B cell (primary cell): Measurements from ENCODE around the gene FAM76A. TPM values are rescaled to one million over a fixed set of nuclear protein-coding genes. Genes with fewer than 3 reads are reported as not detected.

Experiments used
- ATAC-seq: fragments of 200-7000 bp; cut with Tn5 transposase; one replicate; pipeline ENCODE4 v1.10.0; 2021; ENCODE audit warnings: low read depth, mild to moderate bottlenecking, moderate number of reproducible peaks, moderate library complexity
- CTCF ChIA-PET: fragments of 350-600 bp; sonication (Branson Sonifier 250); formaldehyde crosslinking; loops from one replicate; lab custom pipeline; 2021; ENCODE audit warnings: antibody characterized with exemption, inconsistent platforms; lab: Charles Lee
- POLR2A ChIA-PET: fragments of 350-600 bp; sonication (Branson Sonifier 250); formaldehyde crosslinking; loops from one replicate; lab custom pipeline; 2021; ENCODE audit warnings: antibody characterized with exemption; lab: Charles Lee
- DNase-seq: peaks from one replicate; pipeline ENCODE4 v3.0.0; 2013
- H2AFZ ChIP-seq: 2 replicates; pipeline ENCODE4 v1.6.1; 2012; ENCODE audit warnings: mild to moderate bottlenecking, low read depth, low read length; ENCODE audit not compliant: insufficient read depth, poor library complexity, severe bottlenecking
- H3K27ac ChIP-seq, 2 donors: 1 replicate in 1 of 2; 2 replicates in 1 of 2; pipeline ENCODE4 v1.5.1; 2012 to 2013; ENCODE audit warnings: low read length in 2 of 2, mild to moderate bottlenecking in 2 of 2, moderate library complexity in 1 of 2
- H3K27me3 ChIP-seq, 4 experiments: fragments of 200-600 bp in 1 of 4; sonication (generic) in 1 of 4; replicated peaks in 1 of 4; 1 replicate in 2 of 4; 2 replicates in 2 of 4; pipeline versions ENCODE4 v1.6.1 to v1.7.0; 2013 to 2016; ENCODE audit warnings: low read length in 3 of 4, mild to moderate bottlenecking in 2 of 4, mixed read lengths in 1 of 4, moderate library complexity in 1 of 4; ENCODE audit not compliant: insufficient read depth in 4 of 4, control insufficient read depth in 3 of 4; ENCODE audit errors: control extremely low read depth in 1 of 4
- H3K36me3 ChIP-seq, 2 experiments: replicated peaks in 1 of 2; 1 replicate in 1 of 2; 2 replicates in 1 of 2; pipeline versions ENCODE4 v1.6.1 to v1.7.1; 2013; ENCODE audit warnings: low read length in 1 of 2; ENCODE audit not compliant: insufficient read depth in 2 of 2, control insufficient read depth in 1 of 2; ENCODE audit errors: control extremely low read depth in 1 of 2, extremely low read depth in 1 of 2
- H3K4me1 ChIP-seq, 2 donors: fragments of 200-600 bp in 1 of 2; sonication (generic) in 1 of 2; 1 replicate in 1 of 2; 2 replicates in 1 of 2; pipeline versions ENCODE4 v1.5.1 to v1.6.1; 2013 to 2017; ENCODE audit warnings: low read length in 2 of 2; ENCODE audit not compliant: control insufficient read depth in 2 of 2, insufficient read depth in 2 of 2
- H3K4me2 ChIP-seq: replicated peaks from 2 replicates; pipeline ENCODE3; 2012; ENCODE audit warnings: mild to moderate bottlenecking, low read depth, low read length; ENCODE audit not compliant: poor library complexity, severe bottlenecking
- H3K4me3 ChIP-seq, 5 experiments: fragments of 200-600 bp in 1 of 5; sonication (generic) in 1 of 5; 1 replicate in 3 of 5; 2 replicates in 2 of 5; pipeline versions ENCODE4 v1.5.1 to v1.7.0; 2011 to 2016; ENCODE audit warnings: low read length in 4 of 5, mild to moderate bottlenecking in 4 of 5, low read depth in 2 of 5, control low read depth in 1 of 5, moderate library complexity in 1 of 5; ENCODE audit not compliant: insufficient read depth in 1 of 5; ENCODE audit errors: control extremely low read depth in 1 of 5, extremely low read depth in 1 of 5
- H3K79me2 ChIP-seq: fragments of 200-600 bp; sonication (generic); one replicate; pipeline ENCODE4 v1.6.0; 2016; ENCODE audit warnings: low read length; ENCODE audit not compliant: control insufficient read depth, insufficient read depth
- H3K9ac ChIP-seq: fragments of 200-600 bp; sonication (generic); 2 replicates; pipeline ENCODE4 v1.6.1; 2017; ENCODE audit warnings: mild to moderate bottlenecking, low read length, moderate library complexity
- H3K9me3 ChIP-seq, 3 donors: one replicate each; pipeline versions ENCODE4 v1.6.1 to v1.7.1; 2013; ENCODE audit warnings: low read length in 2 of 3; ENCODE audit not compliant: control insufficient read depth in 2 of 3, insufficient read depth in 1 of 3; ENCODE audit errors: control extremely low read depth in 1 of 3
- H4K20me1 ChIP-seq: 2 replicates; pipeline ENCODE4 v1.6.0; 2012; ENCODE audit warnings: mild to moderate bottlenecking, low read length; ENCODE audit not compliant: insufficient read depth, control insufficient read depth, poor library complexity, severe bottlenecking
- H3K27ac Mint-ChIP-seq: one replicate; pipeline ENCODE4 v1.8.0; 2021; ENCODE audit warnings: mixed read lengths
- H3K27me3 Mint-ChIP-seq: one replicate; pipeline ENCODE4 v1.8.0; 2021; ENCODE audit warnings: mixed read lengths
- H3K4me1 Mint-ChIP-seq: one replicate; pipeline ENCODE4 v1.8.0; 2021; ENCODE audit warnings: mixed read lengths
- H3K4me3 Mint-ChIP-seq: one replicate; pipeline ENCODE4 v1.8.0; 2021; ENCODE audit warnings: mixed read lengths
- H3K9me3 Mint-ChIP-seq: one replicate; pipeline ENCODE4 v1.8.0; 2022; ENCODE audit warnings: mixed read lengths; ENCODE audit not compliant: insufficient read depth
- CTCF ChIP-seq: fragments of 200-600 bp; IDR thresholded peaks from one replicate; pipeline ENCODE4 v1.8.0; 2022; ENCODE audit warnings: antibody characterized with exemption, mild to moderate bottlenecking
- EZH2 ChIP-seq: IDR thresholded peaks from 2 replicates; pipeline ENCODE4 v1.6.1; 2012; ENCODE audit warnings: borderline replicate concordance, low read depth, mild to moderate bottlenecking, moderate library complexity, low read length; ENCODE audit not compliant: insufficient read depth, poor library complexity, severe bottlenecking
- WGBS: methylation state at CpG from one replicate; pipeline ENCODE4 v1.1.5; 2013; ENCODE audit warnings: missing lambda C conversion rate; ENCODE audit not compliant: insufficient coverage; 5-methylcytosine and 5-hydroxymethylcytosine counted together
- intact Hi-C: fragments of 100-400 bp; cut with micrococcal nuclease; formaldehyde crosslinking; loops from one replicate; pipeline ENCODE4 v1.10.0; 2022
- polyA plus RNA-seq: library from polyadenylated mRNA; depleted of rRNA; stranded (reverse); fragments of >200 nt; gene quantifications from 2 replicates; pipeline ENCODE4 v1.2.3, GENCODE V29; 2012
- total RNA-seq, 2 donors: library from RNA; stranded (reverse); fragments of 120-200 nt in 1 of 2; gene quantifications; 1 replicate in 1 of 2; 2 replicates in 1 of 2; pipeline versions ENCODE4 v1.2.3 to v1.2.4, GENCODE V29; 2013 to 2022

FAM76A gene
- total and polyA plus RNA-seq, 2 donors (not counting 1 experiment from before 2014, with no cell fraction given), result 11.7 to 25.0 TPM

GRCh38 chr1:27716262-27716895 is 9.4 kb upstream of the FAM76A start:
- intact Hi-C loops, result no loop called here
- CTCF ChIA-PET, result no interaction called here

More at GRCh38 chr1:27716262-27716895, 9.4 kb upstream of the FAM76A start:
- Mint-ChIP-seq H3K27ac (no peak overlapping the region), H3K4me3 (no peak overlapping the region), H3K4me1 (no peaks in the 10 kb centered on the region), H3K9me3 (peaks cover 9% of the 10 kb centered on the region), H3K27me3 (peaks cover 25% of the 10 kb centered on the region)
- ATAC-seq (no peak), DNase-seq (no peak)
- Histone ChIP-seq H3K27me3 (peaks cover 0 to 7% (median 0%) of the 10 kb centered on the region in 4 experiments), H2AFZ (no peak overlapping the region), H3K27ac (no peak overlapping the region), H4K20me1 (no peaks in the 10 kb centered on the region), H3K4me1 (no peaks in the 10 kb centered on the region), H3K9me3 (peaks cover 0 to 10% (median 0%) of the 10 kb centered on the region in 3 donors), H3K36me3 (no peaks in the 10 kb centered on the region), H3K9ac (no peak overlapping the region), H3K4me2 (no peak overlapping the region), H3K4me3 (no peak overlapping the region), H3K79me2 (no peaks in the 10 kb centered on the region)
- POLR2A ChIA-PET, result no interaction called here
- WGBS, result 60% methylated on average over 1 of the region's 2 CpGs
- TF ChIP-seq EZH2, result no peak
- TF ChIP-seq CTCF, result no peak
